Mesothelial cell of epicardium (in vitro differentiated cells): ENCODE data around the gene DCDC1. TPM values are rescaled to one million over a fixed set of nuclear protein-coding genes. Genes with fewer than 3 reads are reported as not detected.
A peak's percentile ranks its signal among the peaks of the same experiment; 100 is the strongest.

Source experiments
- DNase-seq, 2 experiments: peaks; one replicate each; pipeline ENCODE4 v3.0.0; 2021; ENCODE audit warnings: low spot score in 2 of 2; ENCODE audit not compliant: unreplicated experiment in 2 of 2
- H3K27ac Mint-ChIP-seq: 2 replicates; pipeline ENCODE4 v1.8.0; 2021; ENCODE audit warnings: mixed read lengths
- H3K27me3 Mint-ChIP-seq: 2 replicates; pipeline ENCODE4 v1.8.0; 2021; ENCODE audit warnings: low read depth, mixed read lengths
- H3K36me3 Mint-ChIP-seq: 2 replicates; pipeline ENCODE4 v1.8.0; 2021; ENCODE audit warnings: mixed read lengths
- H3K4me1 Mint-ChIP-seq: 2 replicates; pipeline ENCODE4 v1.8.0; 2021; ENCODE audit warnings: mixed read lengths
- H3K4me3 Mint-ChIP-seq: 2 replicates; pipeline ENCODE4 v1.8.0; 2021; ENCODE audit warnings: mild to moderate bottlenecking, moderate library complexity, mixed read lengths
- H3K9me3 Mint-ChIP-seq: 2 replicates; pipeline ENCODE4 v1.8.0; 2021; ENCODE audit warnings: mixed read lengths
- total RNA-seq: library from RNA; stranded (reverse); gene quantifications from 3 replicates; pipeline ENCODE4 v1.2.1, GENCODE V29; 2021
- TF ChIP-seq, protein P1 (sequence below): fragments of 200-600 bp; sonication (generic); IDR thresholded peaks from one replicate; pipeline ENCODE4 v1.5.0; 2021; ENCODE audit warnings: antibody characterized with exemption; ENCODE audit not compliant: unreplicated experiment

The DCDC1 gene, protein sequence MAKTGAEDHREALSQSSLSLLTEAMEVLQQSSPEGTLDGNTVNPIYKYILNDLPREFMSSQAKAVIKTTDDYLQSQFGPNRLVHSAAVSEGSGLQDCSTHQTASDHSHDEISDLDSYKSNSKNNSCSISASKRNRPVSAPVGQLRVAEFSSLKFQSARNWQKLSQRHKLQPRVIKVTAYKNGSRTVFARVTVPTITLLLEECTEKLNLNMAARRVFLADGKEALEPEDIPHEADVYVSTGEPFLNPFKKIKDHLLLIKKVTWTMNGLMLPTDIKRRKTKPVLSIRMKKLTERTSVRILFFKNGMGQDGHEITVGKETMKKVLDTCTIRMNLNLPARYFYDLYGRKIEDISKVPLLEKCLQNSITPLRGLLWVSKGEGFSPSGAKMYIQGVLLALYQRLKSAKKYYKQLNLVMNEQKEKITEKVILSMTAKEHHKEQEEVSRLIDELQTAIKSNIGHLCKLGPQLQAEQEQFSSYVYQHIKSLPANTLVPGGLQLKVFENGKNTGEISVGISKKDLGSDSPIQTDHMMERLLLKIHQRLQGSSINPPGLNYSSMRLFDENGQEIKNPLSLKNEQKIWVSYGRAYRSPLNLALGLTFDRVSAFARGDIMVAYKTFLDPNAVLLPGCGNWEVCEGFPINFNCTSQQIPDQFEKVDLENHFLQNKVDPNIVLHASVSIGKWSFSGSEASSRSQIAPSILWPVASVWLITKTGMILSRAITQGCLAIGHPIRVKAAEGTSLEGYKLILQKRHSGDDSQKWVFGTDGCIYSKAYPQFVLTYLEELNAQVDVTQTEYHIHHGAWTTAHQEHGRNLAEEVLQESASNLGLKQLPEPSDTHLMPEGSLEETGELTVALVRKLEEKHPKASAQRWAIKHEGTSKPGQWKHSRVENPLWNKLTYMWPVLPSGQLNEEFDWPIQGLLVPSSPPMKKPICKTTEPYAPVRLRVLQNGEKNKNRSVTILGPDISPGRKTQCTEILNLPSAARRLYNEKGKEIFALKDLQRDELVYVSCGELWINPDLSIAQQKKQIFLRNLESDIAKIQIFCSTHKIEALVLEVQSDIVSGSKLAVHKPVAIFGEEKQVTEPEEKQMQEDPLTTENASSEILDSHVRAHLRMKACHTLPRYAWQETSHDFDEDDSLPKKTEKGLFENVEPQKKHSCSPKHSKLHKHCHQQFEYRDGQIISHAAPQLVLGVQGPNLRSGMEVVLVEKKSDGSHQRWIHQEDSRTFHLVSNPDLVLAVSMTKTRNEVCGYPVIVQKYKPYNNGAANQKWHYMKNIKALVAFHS (N-terminal part only)
- total RNA-seq: 1.2 to 1.7 TPM (median 1.5 TPM) in 3 replicates

DNA sequence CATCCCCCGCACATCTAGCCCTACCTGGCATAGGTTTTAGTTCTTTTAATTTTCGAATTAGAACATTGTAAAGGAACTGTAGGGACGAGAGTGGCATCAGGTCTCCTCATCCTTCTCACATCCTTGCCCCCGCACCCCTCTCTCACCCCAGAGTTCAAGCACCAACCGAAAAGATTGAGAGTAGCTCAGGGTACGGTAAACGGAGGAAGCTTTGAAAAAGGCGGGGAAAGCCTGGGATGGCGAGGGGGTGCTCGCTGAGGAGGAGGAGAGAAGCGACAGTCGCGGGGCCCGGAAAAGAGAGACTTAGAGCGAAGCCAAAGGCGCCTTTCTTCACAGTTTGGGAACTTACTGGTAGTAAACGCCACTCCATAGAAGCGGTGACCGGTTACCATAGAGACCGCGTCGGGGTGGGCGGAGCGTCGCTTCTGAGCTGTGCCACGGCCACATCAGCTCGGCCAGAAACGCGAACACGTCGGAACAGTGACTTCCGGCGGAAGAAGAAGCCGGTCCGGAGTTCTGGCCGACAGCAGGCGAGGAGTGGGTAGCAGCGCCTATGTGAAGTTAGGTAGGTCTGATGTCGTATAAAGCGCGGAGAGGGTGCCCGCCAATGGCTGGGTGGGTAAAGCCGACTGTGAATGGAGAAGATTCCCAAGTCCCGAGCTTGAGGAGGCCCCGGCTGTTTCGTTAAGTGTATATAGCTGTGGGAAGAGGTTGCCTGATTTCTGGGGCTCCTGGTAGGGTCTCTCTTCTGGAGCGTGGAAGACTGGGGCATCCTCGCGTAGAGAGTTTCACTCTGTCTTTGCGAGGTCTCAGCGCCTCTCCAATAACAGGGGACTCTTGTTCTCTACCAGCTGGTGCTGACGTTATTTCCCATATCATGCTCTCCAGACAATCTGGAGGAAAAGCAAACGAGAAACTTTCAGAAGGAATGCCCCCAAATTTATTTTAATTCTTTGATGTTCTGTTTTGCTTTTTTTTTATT is at the start of gene DCDC1, which contains the start of gene DNAJC24:
Gene DCDC1 (minus strand): TSS at position 392 of the 982 bp plus-strand sequence. CDS start 41,459 bp downstream, outside the sequence.
Gene DNAJC24 (plus strand): TSS at position 513 of the 982 bp plus-strand sequence. CDS start 889 bp downstream, outside the sequence.
- peaks cover 3% of the 10 kb centered on the region for H3K36me3 Mint-ChIP-seq
- peak within 1 kb of the TSS; percentile 97 for H3K27ac Mint-ChIP-seq
- peaks cover 15% of the 10 kb centered on the region for H3K4me1 Mint-ChIP-seq
- H3K27me3 Mint-ChIP-seq: peaks cover 27% of the 10 kb centered on the region
- DNase-seq: peak; percentile 83 to 90
- H3K4me3 Mint-ChIP-seq: peak within 1 kb of the TSS; percentile 93
- TF ChIP-seq, protein P1, sequence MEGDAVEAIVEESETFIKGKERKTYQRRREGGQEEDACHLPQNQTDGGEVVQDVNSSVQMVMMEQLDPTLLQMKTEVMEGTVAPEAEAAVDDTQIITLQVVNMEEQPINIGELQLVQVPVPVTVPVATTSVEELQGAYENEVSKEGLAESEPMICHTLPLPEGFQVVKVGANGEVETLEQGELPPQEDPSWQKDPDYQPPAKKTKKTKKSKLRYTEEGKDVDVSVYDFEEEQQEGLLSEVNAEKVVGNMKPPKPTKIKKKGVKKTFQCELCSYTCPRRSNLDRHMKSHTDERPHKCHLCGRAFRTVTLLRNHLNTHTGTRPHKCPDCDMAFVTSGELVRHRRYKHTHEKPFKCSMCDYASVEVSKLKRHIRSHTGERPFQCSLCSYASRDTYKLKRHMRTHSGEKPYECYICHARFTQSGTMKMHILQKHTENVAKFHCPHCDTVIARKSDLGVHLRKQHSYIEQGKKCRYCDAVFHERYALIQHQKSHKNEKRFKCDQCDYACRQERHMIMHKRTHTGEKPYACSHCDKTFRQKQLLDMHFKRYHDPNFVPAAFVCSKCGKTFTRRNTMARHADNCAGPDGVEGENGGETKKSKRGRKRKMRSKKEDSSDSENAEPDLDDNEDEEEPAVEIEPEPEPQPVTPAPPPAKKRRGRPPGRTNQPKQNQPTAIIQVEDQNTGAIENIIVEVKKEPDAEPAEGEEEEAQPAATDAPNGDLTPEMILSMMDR: no peak
- H3K9me3 Mint-ChIP-seq: no peaks in the 10 kb centered on the region

DNA sequence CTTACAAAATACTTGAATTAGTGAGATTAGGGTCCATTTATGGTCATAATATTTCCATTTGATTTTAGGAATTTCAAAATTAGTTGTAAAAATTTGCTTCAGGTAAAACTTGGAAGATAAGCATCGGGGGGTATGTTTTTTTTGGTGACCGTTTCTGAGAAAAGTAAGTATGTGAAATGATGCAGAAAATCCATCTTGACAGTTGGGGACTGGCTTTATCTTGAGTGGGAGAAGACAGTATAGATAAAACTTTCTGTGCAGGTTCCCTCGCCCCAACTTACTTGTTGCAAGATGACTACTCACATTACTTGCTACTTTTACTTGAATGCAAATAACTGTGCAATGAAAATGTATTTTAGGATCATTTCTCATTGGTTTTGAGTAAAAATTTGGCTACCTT is 49.6 kb upstream of the DCDC1 start:
- Mint-ChIP-seq H3K27ac (no peak overlapping the region), H3K4me1 (peaks cover 6% of the 10 kb centered on the region), H3K27me3 (no peaks in the 10 kb centered on the region), H3K36me3 (peaks cover 5% of the 10 kb centered on the region), H3K4me3 (no peak overlapping the region), H3K9me3 (no peaks in the 10 kb centered on the region)
- no peak for DNase-seq
- TF ChIP-seq, protein P1: no peak

DNA sequence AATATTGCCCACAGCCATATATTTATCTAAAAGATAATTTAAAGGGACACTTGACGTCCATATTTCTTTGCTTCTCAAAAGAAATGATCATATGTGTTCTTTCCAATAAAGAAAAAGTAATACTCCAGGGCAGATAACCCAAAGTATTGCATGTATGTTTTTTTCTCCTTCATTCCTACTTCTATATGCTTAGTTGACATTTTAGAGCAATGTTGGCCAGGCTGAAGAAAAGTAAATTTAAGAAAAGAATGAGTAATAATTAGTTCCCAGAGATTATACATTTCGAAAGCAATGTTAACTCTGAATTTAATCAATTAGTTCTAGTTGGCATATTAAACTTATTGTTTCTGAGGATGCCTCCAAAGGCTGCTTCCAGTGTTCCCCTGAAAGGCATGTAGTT is 48.3 kb upstream of the DCDC1 start:
- Mint-ChIP-seq H3K36me3 (peaks cover 5% of the 10 kb centered on the region), H3K27me3 (no peaks in the 10 kb centered on the region), H3K9me3 (no peaks in the 10 kb centered on the region), H3K4me3 (no peak overlapping the region), H3K27ac (no peak overlapping the region), H3K4me1 (peaks cover 6% of the 10 kb centered on the region)
- TF ChIP-seq, protein P1: no peak
- DNase-seq: no peak

DNA sequence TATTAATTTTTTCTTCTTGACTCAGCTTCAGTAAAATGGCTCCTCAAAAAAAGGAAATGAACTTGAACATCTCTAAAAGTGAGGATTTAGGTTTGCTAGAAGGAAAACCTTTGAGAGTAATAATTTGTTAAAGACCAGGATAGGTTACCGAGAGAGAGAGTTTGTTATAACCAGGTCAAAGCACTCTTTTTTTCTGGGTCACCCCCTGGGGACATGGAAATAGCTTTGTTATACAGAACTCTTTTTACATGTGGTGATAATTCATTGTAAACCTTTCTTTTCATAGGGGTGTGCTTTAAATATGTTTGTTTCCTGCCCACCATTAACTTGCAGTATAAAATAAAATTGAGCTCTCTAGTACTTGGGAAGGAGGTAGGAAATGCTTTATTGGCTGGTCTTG is 47.8 kb upstream of the DCDC1 start:
- Mint-ChIP-seq H3K9me3 (no peaks in the 10 kb centered on the region), H3K4me1 (peaks cover 6% of the 10 kb centered on the region), H3K36me3 (peaks cover 5% of the 10 kb centered on the region), H3K27me3 (no peaks in the 10 kb centered on the region), H3K4me3 (no peak overlapping the region), H3K27ac (no peak overlapping the region)
- DNase-seq: no peak
- TF ChIP-seq, protein P1: no peak
